ENCODE results near the gene PIM2.

The PIM2 gene

GRCh38 chrX:48937054-48937907, 18.5 kb upstream of the PIM2 start:
- no peaks in the 10 kb centered on the region for H3K36me3 ChIP-seq (ENCODE audit: insufficient read depth)
- peak overlapping the region; percentile 100 for H3K4me2 ChIP-seq
- TF ChIP-seq CTCF (conservative IDR thresholded peaks at IDR 0.05; ENCODE audit: low read depth, low read length) = peak; percentile 63
- no peak overlapping the region for H3K4me3 ChIP-seq (IDR thresholded peaks at IDR 0.05; ENCODE audit: insufficient read depth, low read depth, low read length)
- H3K79me2 ChIP-seq (ENCODE audit: insufficient read depth, low read depth) = peaks cover 12% of the 10 kb centered on the region; the same call in 1 of the 2 replicates
- H3K4me1 ChIP-seq (ENCODE audit: low read depth, poor library complexity, severe bottlenecking) = peaks cover 90% of the 10 kb centered on the region
- peak overlapping the region; percentile 98 for H3K27ac ChIP-seq
- H4K20me1 ChIP-seq (ENCODE audit: insufficient read depth) = no peaks in the 10 kb centered on the region
- H3K27me3 ChIP-seq (ENCODE audit: insufficient read depth, low read depth) = no peaks in the 10 kb centered on the region
- H3K9ac ChIP-seq = peak overlapping the region; percentile 70
- H2AFZ ChIP-seq (ENCODE audit: low read depth) = no peak overlapping the region

GRCh38 chrX:48936429-48937053, 17.7 kb upstream of the PIM2 start:
- H2AFZ ChIP-seq (ENCODE audit: low read depth) = no peak overlapping the region
- H3K9ac ChIP-seq = no peak overlapping the region; the same call in 1 of the 2 replicates
- H3K36me3 ChIP-seq (ENCODE audit: insufficient read depth) = no peaks in the 10 kb centered on the region
- peaks cover 8% of the 10 kb centered on the region; the same call in 1 of the 2 replicates for H3K79me2 ChIP-seq (ENCODE audit: insufficient read depth, low read depth)
- no peak overlapping the region for H3K4me3 ChIP-seq (IDR thresholded peaks at IDR 0.05; ENCODE audit: insufficient read depth, low read depth, low read length)
- no peak for TF ChIP-seq CTCF (conservative IDR thresholded peaks at IDR 0.05; ENCODE audit: low read depth, low read length)
- H3K27me3 ChIP-seq (ENCODE audit: insufficient read depth, low read depth) = no peaks in the 10 kb centered on the region
- peak overlapping the region; percentile 98 for H3K27ac ChIP-seq
- H4K20me1 ChIP-seq (ENCODE audit: insufficient read depth) = no peaks in the 10 kb centered on the region
- peaks cover 84% of the 10 kb centered on the region for H3K4me1 ChIP-seq (ENCODE audit: low read depth, poor library complexity, severe bottlenecking)
- H3K4me2 ChIP-seq = peak overlapping the region; percentile 100

- H4K20me1 ChIP-seq (ENCODE audit: insufficient read depth) = no peaks in the 10 kb centered on the region
- peaks cover 77% of the 10 kb centered on the region for H3K4me1 ChIP-seq (ENCODE audit: low read depth, poor library complexity, severe bottlenecking)
- H3K4me3 ChIP-seq (IDR thresholded peaks at IDR 0.05; ENCODE audit: insufficient read depth, low read depth, low read length) = no peak overlapping the region
- TF ChIP-seq CTCF (conservative IDR thresholded peaks at IDR 0.05; ENCODE audit: low read depth, low read length) = no peak
- no peaks in the 10 kb centered on the region for H3K36me3 ChIP-seq (ENCODE audit: insufficient read depth)
- H2AFZ ChIP-seq (ENCODE audit: low read depth) = no peak overlapping the region
- peak overlapping the region; percentile 18; the same call in 1 of the 2 replicates for H3K4me2 ChIP-seq
- H3K9ac ChIP-seq = no peak overlapping the region
- H3K27ac ChIP-seq = peak overlapping the region; percentile 18; the same call in 1 of the 2 replicates
- no peaks in the 10 kb centered on the region for H3K27me3 ChIP-seq (ENCODE audit: insufficient read depth, low read depth)
- H3K79me2 ChIP-seq (ENCODE audit: insufficient read depth, low read depth) = no peaks in the 10 kb centered on the region; the same call in 1 of the 2 replicates
Measured at GRCh38 chrX:48935301-48935670, 16.5 kb upstream of the PIM2 start.

GRCh38 chrX:48934581-48935300, 15.9 kb upstream of the PIM2 start:
- Histone ChIP-seq H3K27ac (peak overlapping the region; percentile 18; the same call in 1 of the 2 replicates), H4K20me1 (ENCODE audit: insufficient read depth) (no peaks in the 10 kb centered on the region), H3K9ac (no peak overlapping the region), H3K4me3 (IDR thresholded peaks at IDR 0.05; ENCODE audit: insufficient read depth, low read depth, low read length) (no peak overlapping the region), H3K36me3 (ENCODE audit: insufficient read depth) (no peaks in the 10 kb centered on the region), H3K4me1 (ENCODE audit: low read depth, poor library complexity, severe bottlenecking) (peaks cover 72% of the 10 kb centered on the region), H3K4me2 (peak overlapping the region; percentile 18; the same call in 1 of the 2 replicates), H3K27me3 (ENCODE audit: insufficient read depth, low read depth) (no peaks in the 10 kb centered on the region), H2AFZ (ENCODE audit: low read depth) (no peak overlapping the region), H3K79me2 (ENCODE audit: insufficient read depth, low read depth) (no peaks in the 10 kb centered on the region; the same call in 1 of the 2 replicates)
- no peak for TF ChIP-seq CTCF (conservative IDR thresholded peaks at IDR 0.05; ENCODE audit: low read depth, low read length)
